H1 (cell line): Measurements from ENCODE around the gene FAM170B. TPM values are rescaled to one million over a fixed set of nuclear protein-coding genes. Genes with fewer than 3 reads are reported as not detected.

Experiments
- CTCF ChIA-PET: fragments of 300-600 bp; sonication (Branson Sonifier 250); formaldehyde crosslinking; loops from one replicate; lab custom pipeline; 2021; ENCODE audit not compliant: partially characterized antibody; lab: Charles Lee
- POLR2A ChIA-PET: fragments of 300-600 bp; sonication (Branson Sonifier 250); formaldehyde crosslinking; loops from one replicate; lab custom pipeline; 2021; ENCODE audit warnings: inconsistent platforms; ENCODE audit not compliant: partially characterized antibody; lab: Charles Lee
- DNase-seq, 2 experiments: peaks; one replicate each; pipeline versions ENCODE4 v3.0.0 to v3.0.0-alpha.2; 2010 to 2022; ENCODE audit warnings: low spot score in 2 of 2, low read depth in 1 of 2, mixed read lengths in 1 of 2
- FAIRE-seq: peaks from 2 replicates; lab custom pipeline; 2011; peaks lifted over from hg19 to GRCh38; lab: Jason Lieb, UNC
- H2AFZ ChIP-seq: 2 replicates; pipeline ENCODE4 v1.8.1; 2012; ENCODE audit warnings: low read length, inconsistent platforms
- H2AK5ac ChIP-seq: 2 replicates; pipeline ENCODE4 v1.6.1; 2013; ENCODE audit warnings: low read depth, low read length
- H2BK120ac ChIP-seq: replicated peaks from 2 replicates; pipeline ENCODE3; 2013; ENCODE audit warnings: low read depth, low read length, inconsistent platforms
- H2BK12ac ChIP-seq: 2 replicates; pipeline ENCODE4 v1.6.1; 2013; ENCODE audit warnings: low read depth, low read length
- H2BK15ac ChIP-seq: 2 replicates; pipeline ENCODE4 v1.6.1; 2013; ENCODE audit warnings: low read length
- H2BK20ac ChIP-seq: 2 replicates; pipeline ENCODE4 v1.6.1; 2013; ENCODE audit warnings: low read length
- H2BK5ac ChIP-seq: 2 replicates; pipeline ENCODE4 v1.6.1; 2013; ENCODE audit warnings: low read depth, low read length
- H3K14ac ChIP-seq: 2 replicates; pipeline ENCODE4 v1.6.1; 2013; ENCODE audit warnings: inconsistent platforms; ENCODE audit not compliant: insufficient read length
- H3K18ac ChIP-seq: 2 replicates; pipeline ENCODE4 v1.6.1; 2013; ENCODE audit warnings: low read length; ENCODE audit errors: extremely low read depth
- H3K23ac ChIP-seq: 2 replicates; pipeline ENCODE4 v1.6.1; 2013; ENCODE audit warnings: inconsistent platforms; ENCODE audit not compliant: insufficient read length
- H3K23me2 ChIP-seq: 2 replicates; pipeline ENCODE4 v1.6.1; 2013; ENCODE audit warnings: low read depth, low read length
- H3K27ac ChIP-seq: 2 replicates; pipeline ENCODE4 v1.6.1; 2011; ENCODE audit warnings: low read depth, low read length, inconsistent platforms
- H3K27me3 ChIP-seq, 4 experiments: replicated peaks in 1 of 4; 1 replicate in 1 of 4; 2 replicates in 3 of 4; pipeline versions ENCODE4 v1.6.1 to v1.8.1; 2011 to 2013; ENCODE audit warnings: low read length in 3 of 4, mild to moderate bottlenecking in 3 of 4, inconsistent platforms in 2 of 4, mixed read lengths in 2 of 4, moderate library complexity in 1 of 4; ENCODE audit not compliant: control insufficient read depth in 3 of 4, insufficient read depth in 3 of 4; ENCODE audit errors: extremely low read depth in 1 of 4
- H3K36me3 ChIP-seq, 4 experiments: 2 replicates each; pipeline versions ENCODE4 v1.6.1 to v1.8.1; 2011 to 2013; ENCODE audit warnings: mild to moderate bottlenecking in 4 of 4, low read length in 3 of 4, moderate library complexity in 2 of 4, control low read depth in 1 of 4, inconsistent platforms in 1 of 4; ENCODE audit not compliant: insufficient read depth in 4 of 4, control insufficient read depth in 2 of 4
- H3K4ac ChIP-seq: replicated peaks from 2 replicates; pipeline ENCODE3; 2013; ENCODE audit warnings: low read length, low read depth, mixed read lengths, inconsistent platforms; ENCODE audit not compliant: insufficient read length
- H3K4me1 ChIP-seq, 4 experiments: replicated peaks in 1 of 4; 1 replicate in 1 of 4; 2 replicates in 3 of 4; pipeline versions ENCODE4 v1.6.1 to v1.8.1; 2011 to 2013; ENCODE audit warnings: low read length in 3 of 4, inconsistent platforms in 2 of 4, mixed read lengths in 1 of 4; ENCODE audit not compliant: insufficient read depth in 4 of 4, control insufficient read depth in 3 of 4
- H3K4me2 ChIP-seq, 2 experiments: 2 replicates each; pipeline versions ENCODE4 v1.6.1 to v1.8.1; 2011 to 2013; ENCODE audit warnings: low read depth in 2 of 2, low read length in 2 of 2, control low read depth in 1 of 2, inconsistent platforms in 1 of 2, mild to moderate bottlenecking in 1 of 2; ENCODE audit not compliant: insufficient read depth in 1 of 2
- H3K4me3 ChIP-seq, 4 experiments: fragments of 200-600, 300-600 bp in 1 of 4; sonication (generic), shearing (Covaris generic), sonication (Bioruptor Twin) in 1 of 4; 2 replicates each; pipeline versions ENCODE4 v1.5.1 to v1.8.1; 2011 to 2016; ENCODE audit warnings: low read length in 4 of 4, low read depth in 3 of 4, control low read depth in 2 of 4, inconsistent platforms in 2 of 4, mild to moderate bottlenecking in 2 of 4, mixed read lengths in 1 of 4, moderate library complexity in 1 of 4; ENCODE audit not compliant: insufficient read depth in 2 of 4; ENCODE audit errors: extremely low read depth in 1 of 4
- H3K56ac ChIP-seq: replicated peaks from 2 replicates; pipeline ENCODE3; 2013; ENCODE audit warnings: low read depth, mild to moderate bottlenecking, mixed read lengths, low read length, inconsistent platforms; ENCODE audit not compliant: insufficient read length
- H3K79me1 ChIP-seq: 2 replicates; pipeline ENCODE4 v1.6.1; 2013; ENCODE audit warnings: low read depth, low read length, control low read depth
- H3K79me2 ChIP-seq, 2 experiments: 2 replicates each; pipeline versions ENCODE4 v1.6.1 to v1.8.1; 2012 to 2013; ENCODE audit warnings: low read length in 2 of 2, mild to moderate bottlenecking in 2 of 2, inconsistent platforms in 1 of 2; ENCODE audit not compliant: insufficient read depth in 2 of 2, control insufficient read depth in 1 of 2
- H3K9ac ChIP-seq, 4 experiments: replicated peaks in 1 of 4; 1 replicate in 1 of 4; 2 replicates in 3 of 4; pipeline versions ENCODE4 v1.6.1 to v1.8.1; 2011 to 2013; ENCODE audit warnings: low read depth in 3 of 4, low read length in 3 of 4, control low read depth in 2 of 4, mild to moderate bottlenecking in 2 of 4, moderate library complexity in 2 of 4, inconsistent platforms in 1 of 4; ENCODE audit errors: extremely low read depth in 1 of 4
- H3K9me3 ChIP-seq, 2 experiments: 2 replicates each; pipeline versions ENCODE4 v1.6.1 to v1.8.1; 2012 to 2013; ENCODE audit warnings: mild to moderate bottlenecking in 2 of 2, moderate library complexity in 2 of 2, control low read depth in 1 of 2, inconsistent platforms in 1 of 2, low read depth in 1 of 2, low read length in 1 of 2, mixed read lengths in 1 of 2; ENCODE audit not compliant: insufficient read depth in 2 of 2
- H4K20me1 ChIP-seq, 2 experiments: replicated peaks in 1 of 2; 2 replicates each; pipeline versions ENCODE3 to v1.8.1; 2011 to 2013; ENCODE audit warnings: inconsistent platforms in 2 of 2, low read length in 2 of 2, mild to moderate bottlenecking in 1 of 2; ENCODE audit not compliant: insufficient read depth in 2 of 2, control insufficient read depth in 1 of 2
- H4K5ac ChIP-seq: 2 replicates; pipeline ENCODE4 v1.6.1; 2013; ENCODE audit warnings: low read length, low read depth, mixed read lengths, inconsistent platforms; ENCODE audit not compliant: insufficient read length
- H4K8ac ChIP-seq: 2 replicates; pipeline ENCODE4 v1.8.0; 2013; ENCODE audit warnings: mild to moderate bottlenecking, moderate library complexity, low read length, inconsistent platforms; ENCODE audit not compliant: insufficient read depth; ENCODE audit errors: extremely low read depth
- H4K91ac ChIP-seq: replicated peaks from 2 replicates; pipeline ENCODE3; 2013; ENCODE audit warnings: low read length, mixed read lengths, inconsistent platforms; ENCODE audit not compliant: insufficient read length
- ATF3 ChIP-seq: IDR thresholded peaks from 2 replicates; pipeline ENCODE4 v1.6.1; 2011; ENCODE audit warnings: low read depth, mild to moderate bottlenecking, low read length; ENCODE audit not compliant: insufficient read depth
- BACH1 ChIP-seq: IDR thresholded peaks from 2 replicates; pipeline ENCODE4 v1.6.1; 2012; ENCODE audit warnings: low read length, improper control_type of control experiment
- BCL11A ChIP-seq, 2 experiments: IDR thresholded peaks; one replicate each; pipeline ENCODE4 v1.6.1; 2011; ENCODE audit warnings: low read depth in 2 of 2, low read length in 2 of 2, mild to moderate bottlenecking in 2 of 2
- CBX5 ChIP-seq: fragments of 300-800, 300-1000 bp; sonication (generic); IDR thresholded peaks from 2 replicates; pipeline ENCODE4 v1.7.1; 2016; ENCODE audit warnings: antibody characterized with exemption, low read length, low read depth
- CBX8 ChIP-seq: fragments of 300-800, 300-1000 bp; sonication (generic); IDR thresholded peaks from 2 replicates; pipeline ENCODE4 v1.7.1; 2016; ENCODE audit warnings: low read depth, low read length, borderline replicate concordance
- CHD1 ChIP-seq: IDR thresholded peaks from 2 replicates; pipeline ENCODE4 v1.6.1; 2012; ENCODE audit warnings: low read depth, low read length, improper control_type of control experiment
- EZH2 ChIP-seq: fragments of 200-600 bp; sonication (generic); IDR thresholded peaks from 2 replicates; pipeline ENCODE4 v1.7.1; 2012; ENCODE audit warnings: low read depth, mild to moderate bottlenecking, moderate library complexity, low read length, inconsistent platforms; ENCODE audit not compliant: severe bottlenecking
- JUN ChIP-seq: IDR thresholded peaks from 2 replicates; pipeline ENCODE4 v1.6.1; 2011; ENCODE audit warnings: low read depth, mild to moderate bottlenecking, improper control_type of control experiment, low read length
- SAP30 ChIP-seq: fragments of 300-600 bp; sonication (generic); IDR thresholded peaks from 2 replicates; pipeline ENCODE4 v1.7.1; 2012; ENCODE audit warnings: low read length, moderate library complexity, mild to moderate bottlenecking, inconsistent platforms; ENCODE audit not compliant: insufficient read depth, insufficient replicate concordance
- SIRT6 ChIP-seq: IDR thresholded peaks from one replicate; pipeline ENCODE4 v1.7.1; 2012; ENCODE audit warnings: low read length, inconsistent platforms
- SP2 ChIP-seq: IDR thresholded peaks from 2 replicates; pipeline ENCODE4 v1.6.1; 2012; ENCODE audit warnings: mild to moderate bottlenecking, low read length, inconsistent platforms
- TCF12 ChIP-seq: IDR thresholded peaks from 2 replicates; pipeline ENCODE4 v1.6.1; 2011; ENCODE audit warnings: low read depth, mild to moderate bottlenecking, low read length
- USF2 ChIP-seq: IDR thresholded peaks from 2 replicates; pipeline ENCODE4 v1.6.1; 2011; ENCODE audit warnings: low read length, improper control_type of control experiment
- YY1 ChIP-seq: IDR thresholded peaks from 2 replicates; pipeline ENCODE4 v1.6.1; 2011; ENCODE audit warnings: low read depth, mild to moderate bottlenecking, low read length
- WGBS, 2 experiments: shearing (Covaris generic) in 1 of 2; methylation state at CpG; one replicate each; pipeline versions ENCODE4 v1.1.6 to v1.1.7; 2013 to 2015; ENCODE audit warnings: low lambda C conversion rate in 2 of 2, mixed read lengths in 2 of 2, inconsistent platforms in 1 of 2, low coverage in 1 of 2, missing lambda C conversion rate in 1 of 2; ENCODE audit not compliant: insufficient replicate concordance in 2 of 2, insufficient coverage in 1 of 2, insufficient read length in 1 of 2; ENCODE audit errors: extremely low coverage in 1 of 2, missing lambda C conversion rate in 1 of 2; 5-methylcytosine and 5-hydroxymethylcytosine counted together
- polyA plus RNA-seq, 7 experiments: library from polyadenylated mRNA; depleted of rRNA in 3 of 7; stranded (reverse) in 5 of 7; unstranded in 2 of 7; fragments of >200 nt in 5 of 7; fragments of 200-250 nt in 2 of 7; gene quantifications; 1 replicate in 5 of 7; 2 replicates in 1 of 7; 4 replicates in 1 of 7; pipeline versions ENCODE4 v1.2.1 to v1.2.3, GENCODE V29; 2011 to 2013; ENCODE audit warnings: missing spikeins in 2 of 7, mixed read lengths in 2 of 7
- total RNA-seq: library from RNA; stranded (reverse); fragmentation: NEBNext Ultra II Directional; extraction: Animal tissue kit (Norgen Biotek cat#: 25700); gene quantifications from 2 replicates; pipeline ENCODE4 v1.2.1, GENCODE V29; 2021

The FAM170B gene
- total and polyA plus RNA-seq, 2 of the 8 experiments (the other 6 are each of a cell fraction or from before 2014, with no cell fraction given): not detected

- Histone ChIP-seq H2BK120ac (no peak overlapping the region), H2AK5ac (no peak overlapping the region), H2BK20ac (no peak overlapping the region), H3K4me3 (no peak overlapping the region), H3K23ac (no peak overlapping the region), H4K5ac (no peak overlapping the region), H4K20me1 (no peaks in the 10 kb centered on the region), H3K4me1 (no peaks in the 10 kb centered on the region), H2BK5ac (no peak overlapping the region), H2BK15ac (no peak overlapping the region), H3K9me3 (no peaks in the 10 kb centered on the region), H3K18ac (no peak overlapping the region), H3K79me1 (no peaks in the 10 kb centered on the region), H2AFZ (no peak overlapping the region), H3K4me2 (no peak overlapping the region), H3K4ac (no peak overlapping the region), H3K79me2 (no peaks in the 10 kb centered on the region), H3K56ac (no peak overlapping the region), H3K36me3 (no peaks in the 10 kb centered on the region), H3K23me2 (no peaks in the 10 kb centered on the region; the same call in 1 of the 2 replicates), H3K14ac (no peak overlapping the region), H3K27ac (no peak overlapping the region), H4K91ac (no peak overlapping the region), H3K27me3 (no peaks in the 10 kb centered on the region; a peak in 1 of 7 replicates), H3K9ac (no peak overlapping the region), H2BK12ac (no peak overlapping the region), H4K8ac (peak overlapping the region; percentile 35; the same call in 1 of the 2 replicates)
- FAIRE-seq (no peak), DNase-seq (no peak)
- ChIA-PET CTCF (no interaction called here), POLR2A (no interaction called here)
- 92% methylated on average over 7 of the region's 7 CpGs; no CpG with 5 or more reads in 1 of the 2 experiments for WGBS, 2 experiments
- TF ChIP-seq BACH1 (no peak), ATF3 (no peak), TCF12 (no peak), CBX5 (no peak), JUN (no peak), CBX8 (no peak), SIRT6 (no peak), SAP30 (no peak), CHD1 (no peak), BCL11A (IDR thresholded peaks at IDR 0.05; ENCODE audit: low read depth in 2 of 2, low read length in 2 of 2) (no peak), YY1 (no peak), EZH2 (no peak), USF2 (no peak), SP2 (no peak)
These were observed 27.4 kb downstream of the FAM170B start for GRCh38 chr10:49106451-49106850.
